Mesothelial cell of epicardium (in vitro differentiated cells): ENCODE measurements around the gene CEP72. TPM values are rescaled to one million over a fixed set of nuclear protein-coding genes. Genes with fewer than 3 reads are reported as not detected.

Experiments
- DNase-seq, 2 experiments: peaks; one replicate each; pipeline ENCODE4 v3.0.0; 2021; ENCODE audit warnings: low spot score in 2 of 2; ENCODE audit not compliant: unreplicated experiment in 2 of 2
- H3K27ac Mint-ChIP-seq: 2 replicates; pipeline ENCODE4 v1.8.0; 2021; ENCODE audit warnings: mixed read lengths
- H3K27me3 Mint-ChIP-seq: 2 replicates; pipeline ENCODE4 v1.8.0; 2021; ENCODE audit warnings: low read depth, mixed read lengths
- H3K36me3 Mint-ChIP-seq: 2 replicates; pipeline ENCODE4 v1.8.0; 2021; ENCODE audit warnings: mixed read lengths
- H3K4me1 Mint-ChIP-seq: 2 replicates; pipeline ENCODE4 v1.8.0; 2021; ENCODE audit warnings: mixed read lengths
- H3K4me3 Mint-ChIP-seq: 2 replicates; pipeline ENCODE4 v1.8.0; 2021; ENCODE audit warnings: mild to moderate bottlenecking, moderate library complexity, mixed read lengths
- H3K9me3 Mint-ChIP-seq: 2 replicates; pipeline ENCODE4 v1.8.0; 2021; ENCODE audit warnings: mixed read lengths
- total RNA-seq: library from RNA; stranded (reverse); gene quantifications from 3 replicates; pipeline ENCODE4 v1.2.1, GENCODE V29; 2021
- TF ChIP-seq, protein P1 (sequence below): fragments of 200-600 bp; sonication (generic); IDR thresholded peaks from one replicate; pipeline ENCODE4 v1.5.0; 2021; ENCODE audit warnings: antibody characterized with exemption; ENCODE audit not compliant: unreplicated experiment

CEP72 gene
- total RNA-seq, 1 donor from 2014 or later: 20.3 TPM

DNA sequence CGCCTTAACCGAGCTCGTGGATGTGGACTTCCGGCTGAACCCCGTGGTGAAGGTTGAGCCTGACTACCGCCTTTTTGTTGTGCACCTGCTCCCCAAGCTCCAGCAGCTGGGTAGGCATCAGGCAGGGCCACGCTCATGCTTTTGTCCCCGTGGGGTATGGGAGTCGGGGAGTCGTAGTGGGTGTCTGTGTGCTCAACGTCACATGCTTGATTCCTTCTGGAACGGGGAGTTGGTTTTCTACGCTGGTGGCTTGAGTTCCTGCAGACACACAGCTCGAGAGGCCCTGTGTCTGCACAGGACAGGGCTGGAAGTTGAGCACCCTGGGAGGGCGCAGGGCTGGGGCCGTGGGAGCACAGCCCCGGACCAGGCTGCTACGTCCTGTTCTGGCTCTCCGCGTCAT is 8.0 kb downstream of the CEP72 start:
- DNase-seq: no peak
- H3K4me1 Mint-ChIP-seq: no peaks in the 10 kb centered on the region
- no peak overlapping the region for H3K4me3 Mint-ChIP-seq
- TF ChIP-seq, protein P1, sequence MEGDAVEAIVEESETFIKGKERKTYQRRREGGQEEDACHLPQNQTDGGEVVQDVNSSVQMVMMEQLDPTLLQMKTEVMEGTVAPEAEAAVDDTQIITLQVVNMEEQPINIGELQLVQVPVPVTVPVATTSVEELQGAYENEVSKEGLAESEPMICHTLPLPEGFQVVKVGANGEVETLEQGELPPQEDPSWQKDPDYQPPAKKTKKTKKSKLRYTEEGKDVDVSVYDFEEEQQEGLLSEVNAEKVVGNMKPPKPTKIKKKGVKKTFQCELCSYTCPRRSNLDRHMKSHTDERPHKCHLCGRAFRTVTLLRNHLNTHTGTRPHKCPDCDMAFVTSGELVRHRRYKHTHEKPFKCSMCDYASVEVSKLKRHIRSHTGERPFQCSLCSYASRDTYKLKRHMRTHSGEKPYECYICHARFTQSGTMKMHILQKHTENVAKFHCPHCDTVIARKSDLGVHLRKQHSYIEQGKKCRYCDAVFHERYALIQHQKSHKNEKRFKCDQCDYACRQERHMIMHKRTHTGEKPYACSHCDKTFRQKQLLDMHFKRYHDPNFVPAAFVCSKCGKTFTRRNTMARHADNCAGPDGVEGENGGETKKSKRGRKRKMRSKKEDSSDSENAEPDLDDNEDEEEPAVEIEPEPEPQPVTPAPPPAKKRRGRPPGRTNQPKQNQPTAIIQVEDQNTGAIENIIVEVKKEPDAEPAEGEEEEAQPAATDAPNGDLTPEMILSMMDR: no peak
- peaks cover 23% of the 10 kb centered on the region for H3K36me3 Mint-ChIP-seq
- H3K9me3 Mint-ChIP-seq: peaks cover 6% of the 10 kb centered on the region
- no peaks in the 10 kb centered on the region for H3K27me3 Mint-ChIP-seq
- no peak overlapping the region for H3K27ac Mint-ChIP-seq

DNA sequence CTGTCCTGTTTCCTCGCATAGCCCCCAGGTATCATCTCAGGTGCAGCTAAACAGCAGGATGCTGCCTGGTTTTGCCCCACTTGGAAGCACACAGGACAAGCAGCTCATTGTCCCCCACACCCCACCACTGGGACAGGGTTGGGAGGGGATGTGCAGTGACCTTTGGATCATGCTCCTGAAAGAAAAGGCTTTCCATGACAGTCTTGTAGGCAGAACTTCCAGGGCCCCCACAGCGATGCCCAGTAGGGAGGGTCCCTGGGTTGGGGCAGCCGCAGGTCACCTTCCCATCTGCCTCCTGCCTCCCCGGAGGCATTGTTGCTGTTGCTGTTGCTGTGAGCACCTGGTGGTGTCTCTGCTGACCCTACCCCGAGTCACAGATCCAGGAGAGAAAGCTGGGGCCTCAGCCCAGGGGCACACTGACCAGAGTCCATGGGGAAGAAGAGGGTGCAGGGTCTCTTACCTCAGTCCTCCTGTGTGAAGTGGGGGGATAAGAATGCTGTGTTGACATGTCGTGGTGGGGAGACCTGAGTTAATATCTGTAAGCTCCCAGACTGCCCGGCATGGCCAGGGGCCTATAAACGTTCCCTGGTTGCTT is 8.5 kb downstream of the CEP72 start:
- Mint-ChIP-seq H3K4me3 (no peak overlapping the region), H3K27me3 (no peaks in the 10 kb centered on the region), H3K9me3 (peaks cover 2% of the 10 kb centered on the region), H3K4me1 (no peaks in the 10 kb centered on the region), H3K27ac (no peak overlapping the region), H3K36me3 (peaks cover 22% of the 10 kb centered on the region)
- DNase-seq: peak in 1 of 2 experiments; percentile 11
- TF ChIP-seq, protein P1: no peak

DNA sequence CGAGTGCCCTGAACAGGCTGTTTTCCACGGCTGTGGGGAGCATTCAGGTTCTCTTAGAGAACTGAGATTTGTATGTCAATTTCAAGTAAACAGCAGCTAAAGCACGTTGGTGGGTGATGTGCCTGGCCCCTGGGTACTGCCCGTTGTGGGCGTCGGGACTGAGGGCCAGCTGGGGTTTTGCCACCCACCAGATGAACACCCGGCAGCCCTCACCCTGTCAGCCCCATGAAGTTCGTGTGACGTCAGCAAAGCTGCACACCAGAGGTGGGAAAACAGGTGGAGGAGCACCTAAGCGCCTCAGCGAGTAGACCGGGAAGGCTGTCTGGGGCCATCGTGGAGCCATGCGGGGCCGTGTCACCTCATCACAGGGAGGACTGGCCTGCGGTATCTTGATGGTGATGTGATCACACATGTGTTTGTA is 9.2 kb downstream of the CEP72 start:
- peak in 1 of 2 experiments; percentile 10 for DNase-seq
- H3K27ac Mint-ChIP-seq: no peak overlapping the region
- no peaks in the 10 kb centered on the region for H3K27me3 Mint-ChIP-seq
- H3K9me3 Mint-ChIP-seq: no peaks in the 10 kb centered on the region
- H3K4me1 Mint-ChIP-seq: no peaks in the 10 kb centered on the region
- H3K36me3 Mint-ChIP-seq: peaks cover 17% of the 10 kb centered on the region
- TF ChIP-seq, protein P1: no peak
- no peak overlapping the region for H3K4me3 Mint-ChIP-seq

DNA sequence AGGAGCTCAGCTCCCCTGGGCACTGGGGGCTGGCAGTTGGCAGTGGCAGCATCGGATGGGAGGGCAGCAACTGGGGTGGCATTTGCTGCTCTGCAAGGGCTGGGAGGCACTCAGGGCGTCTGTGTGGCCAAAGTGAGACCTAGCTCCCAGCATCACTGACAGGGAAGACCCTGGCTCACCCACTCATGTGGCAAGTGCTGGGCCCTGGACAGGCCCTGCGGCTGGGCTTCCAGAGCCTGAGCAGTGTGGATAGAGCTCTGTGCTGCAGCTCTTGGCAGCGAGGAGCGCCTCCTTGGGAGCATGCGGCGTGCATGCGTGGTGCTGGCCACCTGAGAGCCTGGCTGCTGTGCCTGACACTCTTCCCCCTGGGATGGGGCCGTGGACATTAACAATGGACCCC is 10.2 kb downstream of the CEP72 start:
- TF ChIP-seq, protein P1: no peak
- peaks cover 19% of the 10 kb centered on the region for H3K36me3 Mint-ChIP-seq
- H3K4me1 Mint-ChIP-seq: no peaks in the 10 kb centered on the region
- no peak for DNase-seq
- no peak overlapping the region for H3K27ac Mint-ChIP-seq
- H3K9me3 Mint-ChIP-seq: no peaks in the 10 kb centered on the region
- no peak overlapping the region for H3K4me3 Mint-ChIP-seq
- H3K27me3 Mint-ChIP-seq: no peaks in the 10 kb centered on the region

DNA sequence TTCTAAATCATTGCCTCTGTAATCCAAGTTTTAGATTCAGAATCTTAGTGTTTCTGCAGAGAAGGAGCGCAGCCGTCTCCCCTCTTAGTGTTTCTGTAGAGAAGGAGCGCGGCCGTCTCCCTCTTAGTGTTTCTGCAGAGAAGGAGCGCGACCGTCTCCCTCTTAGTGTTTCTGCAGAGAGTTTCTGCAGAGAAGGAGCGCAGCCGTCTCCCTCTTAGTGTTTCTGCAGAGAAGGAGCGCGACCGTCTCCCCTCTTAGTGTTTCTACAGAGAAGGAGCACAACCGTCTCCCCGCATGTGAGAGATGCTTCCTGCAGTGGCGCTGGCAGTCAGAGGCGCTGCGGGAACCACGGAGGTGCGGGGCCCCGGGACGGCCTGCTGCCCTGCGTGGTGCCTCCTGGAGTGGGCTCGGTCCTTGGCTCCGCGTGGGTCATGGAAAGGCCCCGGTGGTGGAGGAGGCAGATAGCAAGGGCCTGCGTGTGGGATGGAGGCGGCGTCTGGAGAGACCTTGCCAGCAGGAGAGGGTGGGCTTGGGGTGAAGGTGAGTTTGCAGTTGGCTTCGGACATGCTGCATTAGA is 10.9 kb downstream of the CEP72 start:
- no peaks in the 10 kb centered on the region for H3K4me1 Mint-ChIP-seq
- H3K36me3 Mint-ChIP-seq: peaks cover 22% of the 10 kb centered on the region
- no peaks in the 10 kb centered on the region for H3K9me3 Mint-ChIP-seq
- H3K27ac Mint-ChIP-seq: no peak overlapping the region
- peak in 1 of 2 experiments; percentile 16 for DNase-seq
- TF ChIP-seq, protein P1: no peak
- H3K27me3 Mint-ChIP-seq: no peaks in the 10 kb centered on the region
- H3K4me3 Mint-ChIP-seq: no peak overlapping the region
